MM.1S (cell line): ENCODE measurements around the gene TRAPPC10.
"Not testable (repeated sequence)": the region's sequence is repeated elsewhere in the genome, so short reads cannot be mapped to it uniquely, and the experiment has no call there.

Experiments
- EZH2 ChIP-seq: fragments of 300-600 bp; sonication (generic); optimal IDR thresholded peaks from 2 replicates; pipeline ENCODE3; 2017; ENCODE audit warnings: low read depth, mild to moderate bottlenecking, antibody characterized with exemption, low read length, mixed read lengths
- EZH2phosphoT487 ChIP-seq: fragments of 300-600 bp; sonication (generic); IDR thresholded peaks from 2 replicates; pipeline ENCODE4 v1.6.1; 2018; ENCODE audit warnings: antibody characterized with exemption, low read length
- TF ChIP-seq, protein P1 (sequence below): fragments of 300-600 bp; sonication (generic); IDR thresholded peaks from 2 replicates; pipeline ENCODE4 v1.5.1; 2016; ENCODE audit warnings: antibody characterized with exemption, low read length, mixed read lengths

DNA sequence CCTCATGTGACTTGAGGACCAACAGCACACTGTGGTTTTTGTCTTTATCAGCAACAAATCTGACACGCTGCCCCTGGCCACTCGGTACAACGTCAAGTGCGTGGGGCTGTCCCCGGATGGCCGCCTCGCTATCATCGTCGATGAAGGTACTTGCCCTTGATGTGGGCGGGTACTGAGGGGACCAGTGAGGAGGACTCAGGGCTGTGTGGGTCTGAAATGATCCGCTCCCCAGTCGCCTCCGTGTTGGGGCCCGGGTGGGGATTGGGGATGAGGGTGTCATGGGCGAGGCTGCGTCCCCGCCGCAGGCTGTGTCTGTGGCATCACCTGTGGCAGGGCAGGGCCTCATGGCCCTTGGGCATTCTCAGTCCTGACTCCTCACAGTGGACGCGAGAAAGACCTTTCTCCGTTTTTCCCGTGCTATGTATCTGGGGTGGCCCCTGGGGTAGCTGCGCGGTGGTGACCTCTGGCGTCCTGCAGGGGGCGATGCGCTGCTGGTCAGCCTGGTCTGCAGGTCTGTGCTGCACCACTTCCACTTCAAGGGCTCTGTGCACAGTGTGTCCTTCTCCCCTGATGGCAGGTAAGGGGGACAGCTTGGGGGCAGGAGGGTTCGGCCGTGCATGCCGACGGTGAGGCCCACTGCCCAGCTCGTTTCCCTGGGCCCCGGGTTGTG lies 101.7 kb downstream of the TRAPPC10 start:
- TF ChIP-seq, protein P1, sequence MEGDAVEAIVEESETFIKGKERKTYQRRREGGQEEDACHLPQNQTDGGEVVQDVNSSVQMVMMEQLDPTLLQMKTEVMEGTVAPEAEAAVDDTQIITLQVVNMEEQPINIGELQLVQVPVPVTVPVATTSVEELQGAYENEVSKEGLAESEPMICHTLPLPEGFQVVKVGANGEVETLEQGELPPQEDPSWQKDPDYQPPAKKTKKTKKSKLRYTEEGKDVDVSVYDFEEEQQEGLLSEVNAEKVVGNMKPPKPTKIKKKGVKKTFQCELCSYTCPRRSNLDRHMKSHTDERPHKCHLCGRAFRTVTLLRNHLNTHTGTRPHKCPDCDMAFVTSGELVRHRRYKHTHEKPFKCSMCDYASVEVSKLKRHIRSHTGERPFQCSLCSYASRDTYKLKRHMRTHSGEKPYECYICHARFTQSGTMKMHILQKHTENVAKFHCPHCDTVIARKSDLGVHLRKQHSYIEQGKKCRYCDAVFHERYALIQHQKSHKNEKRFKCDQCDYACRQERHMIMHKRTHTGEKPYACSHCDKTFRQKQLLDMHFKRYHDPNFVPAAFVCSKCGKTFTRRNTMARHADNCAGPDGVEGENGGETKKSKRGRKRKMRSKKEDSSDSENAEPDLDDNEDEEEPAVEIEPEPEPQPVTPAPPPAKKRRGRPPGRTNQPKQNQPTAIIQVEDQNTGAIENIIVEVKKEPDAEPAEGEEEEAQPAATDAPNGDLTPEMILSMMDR = not testable (repeated sequence)
- TF ChIP-seq EZH2phosphoT487, EZH2: not testable (repeated sequence)
